A549 treated with ZK216348 at 1 μM for 4 hours (cell line): ENCODE data around the gene CISTR. TPM values are rescaled to one million over a fixed set of nuclear protein-coding genes. Genes with fewer than 3 reads are reported as not detected.

Source experiments
- total RNA-seq: library from RNA; stranded (reverse); fragments of 200-300 nt; extraction: Qiagen RNA extraction; gene quantifications from 5 replicates; pipeline ENCODE4 v1.2.3, GENCODE V29; 2022; ENCODE audit warnings: low read depth

The CISTR gene
- not detected in 5 replicates for total RNA-seq

GRCh38 chr12:53751336-53752191 lies at the start of gene CISTR:
Gene CISTR, minus strand, starts transcription at chr12:53751979.

GRCh38 chr12:53727310-53728041 lies 24.3 kb downstream of the CISTR start, which contains the start of gene CALCOCO1:
Gene CALCOCO1, minus strand, starts transcription at chr12:53727452. Its CDS starts 2,210 bp downstream, at chr12:53725242.

Other genes with a start within 250 kb of the CISTR start
- gene NPFF, start 244.5 kb downstream of the CISTR start, total RNA-seq = not detected in 5 replicates
- 17.8 to 26.2 TPM (median 19.5 TPM) in 5 replicates for gene ATF7, start 125.6 kb downstream of the CISTR start, total RNA-seq
- 468 to 762 TPM (median 683 TPM) in 5 replicates for gene ATP5MC2, start 75.9 kb downstream of the CISTR start, total RNA-seq
- gene CALCOCO1, start 24.5 kb downstream of the CISTR start, total RNA-seq = 17.7 to 23.5 TPM (median 21.0 TPM) in 5 replicates
- 11.6 to 22.7 TPM (median 15.6 TPM) in 5 replicates for gene HOXC13, start 186.9 kb upstream of the CISTR start, total RNA-seq
- not detected in 5 replicates for gene HOXC12, start 202.9 kb upstream of the CISTR start, total RNA-seq
- gene HOXC11, start 221.1 kb upstream of the CISTR start, total RNA-seq = 0.49 to 0.76 TPM (median 0.55 TPM) in 5 replicates
- 0.16 to 0.33 TPM (median 0.25 TPM) in 4 of 5 replicates, not detected in the other for gene HOTAIR, start 223.0 kb upstream of the CISTR start, total RNA-seq
- 2.5 to 3.6 TPM (median 2.9 TPM) in 5 replicates for gene HOXC10, start 233.2 kb upstream of the CISTR start, total RNA-seq
- 13.2 to 16.3 TPM (median 15.3 TPM) in 5 replicates for gene HOXC9, start 248.2 kb upstream of the CISTR start, total RNA-seq